Hematopoietic multipotent progenitor cell treated with erythropoietin and hydrocortisone succinate and interleukin-3 and kit ligand, for 17 days (in vitro differentiated cells): ENCODE data around the gene DGCR8.

ENCODE experiments used
- DNase-seq: peaks from one replicate; pipeline ENCODE4 v3.0.0-alpha.2; 2015; ENCODE audit warnings: low spot score

Gene DGCR8

DNA sequence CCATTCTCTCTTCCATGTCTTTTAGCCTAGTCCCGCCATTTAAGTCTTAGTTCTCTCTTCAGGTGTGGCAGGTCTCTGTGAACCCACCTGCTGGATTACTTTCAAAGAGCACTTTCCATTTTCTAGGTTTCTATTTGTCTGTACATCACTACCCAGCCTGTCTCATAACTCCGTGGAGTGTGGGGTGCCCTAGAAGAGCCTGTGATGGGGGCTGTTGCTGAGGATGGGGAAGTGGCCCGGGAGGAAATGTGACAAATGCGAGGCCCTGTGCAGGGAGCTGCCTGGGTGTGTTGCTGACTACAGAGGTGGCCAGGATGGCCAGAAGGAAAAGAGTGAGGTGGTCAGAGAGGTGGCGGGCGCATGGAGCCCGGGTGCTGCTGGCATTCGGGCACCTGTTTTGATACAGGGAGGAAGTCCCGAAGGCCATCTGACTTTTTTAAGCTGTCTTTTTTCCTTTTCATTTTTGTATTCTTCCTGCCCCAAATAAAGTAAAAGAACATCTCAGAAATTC, 10.7 kb downstream of the DGCR8 start:
- DNase-seq, result no peak

DNA sequence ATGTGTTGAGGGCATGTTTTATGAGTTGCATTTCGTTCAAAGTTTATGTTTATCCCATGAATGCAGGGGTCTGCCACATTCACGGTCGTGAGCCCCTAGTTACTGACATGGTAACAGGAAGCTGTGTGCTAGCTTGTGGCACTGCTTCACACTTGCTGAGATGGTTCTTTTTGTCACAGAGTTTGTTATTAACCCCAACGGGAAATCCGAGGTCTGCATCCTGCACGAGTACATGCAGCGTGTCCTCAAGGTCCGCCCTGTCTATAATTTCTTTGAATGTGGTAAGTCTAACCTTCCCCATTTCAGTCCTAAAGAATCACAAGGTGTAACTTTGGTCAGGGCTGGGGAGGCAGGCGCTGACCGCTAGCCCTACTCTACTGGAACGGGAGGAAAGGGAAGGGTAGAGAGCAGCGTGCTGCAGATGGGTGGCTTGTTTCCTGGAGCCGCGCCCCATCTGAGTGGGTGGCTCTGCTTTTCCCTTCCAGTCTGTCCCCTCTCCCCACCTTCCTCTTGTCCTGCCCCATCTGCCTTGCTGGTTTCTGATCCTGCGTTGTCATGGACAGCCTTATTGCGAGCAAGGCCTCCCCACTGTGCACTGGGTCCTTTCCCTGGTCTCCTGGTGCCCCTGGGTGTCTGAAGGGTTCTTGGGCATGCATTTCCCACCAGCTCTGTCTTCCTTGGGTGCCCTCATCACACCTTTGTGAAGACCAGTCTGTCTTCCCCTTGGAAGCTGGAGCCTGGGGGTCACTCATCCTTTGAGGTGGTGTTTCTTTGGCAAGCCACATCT, 11.8 kb downstream of the DGCR8 start:
- DNase-seq, result no peak

DNA sequence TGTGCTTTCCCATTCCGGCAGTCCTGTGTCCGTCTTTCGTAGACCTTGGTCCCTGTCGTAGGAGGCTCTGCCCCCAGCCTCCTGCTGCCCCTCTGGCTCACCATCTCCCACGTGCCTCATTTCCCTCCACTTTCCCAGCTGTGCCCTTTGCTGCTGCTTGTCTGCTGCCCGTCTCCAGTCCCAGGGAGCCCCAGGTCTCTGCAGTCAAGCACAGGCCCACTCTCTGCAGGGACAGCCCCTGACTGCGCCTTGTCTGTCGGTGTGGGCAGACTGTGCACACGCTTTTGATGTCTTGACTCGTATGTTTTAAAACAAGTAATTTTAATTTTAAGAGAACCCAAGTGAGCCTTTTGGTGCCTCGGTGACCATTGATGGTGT, 12.4 kb downstream of the DGCR8 start:
- no peak for DNase-seq

DNA sequence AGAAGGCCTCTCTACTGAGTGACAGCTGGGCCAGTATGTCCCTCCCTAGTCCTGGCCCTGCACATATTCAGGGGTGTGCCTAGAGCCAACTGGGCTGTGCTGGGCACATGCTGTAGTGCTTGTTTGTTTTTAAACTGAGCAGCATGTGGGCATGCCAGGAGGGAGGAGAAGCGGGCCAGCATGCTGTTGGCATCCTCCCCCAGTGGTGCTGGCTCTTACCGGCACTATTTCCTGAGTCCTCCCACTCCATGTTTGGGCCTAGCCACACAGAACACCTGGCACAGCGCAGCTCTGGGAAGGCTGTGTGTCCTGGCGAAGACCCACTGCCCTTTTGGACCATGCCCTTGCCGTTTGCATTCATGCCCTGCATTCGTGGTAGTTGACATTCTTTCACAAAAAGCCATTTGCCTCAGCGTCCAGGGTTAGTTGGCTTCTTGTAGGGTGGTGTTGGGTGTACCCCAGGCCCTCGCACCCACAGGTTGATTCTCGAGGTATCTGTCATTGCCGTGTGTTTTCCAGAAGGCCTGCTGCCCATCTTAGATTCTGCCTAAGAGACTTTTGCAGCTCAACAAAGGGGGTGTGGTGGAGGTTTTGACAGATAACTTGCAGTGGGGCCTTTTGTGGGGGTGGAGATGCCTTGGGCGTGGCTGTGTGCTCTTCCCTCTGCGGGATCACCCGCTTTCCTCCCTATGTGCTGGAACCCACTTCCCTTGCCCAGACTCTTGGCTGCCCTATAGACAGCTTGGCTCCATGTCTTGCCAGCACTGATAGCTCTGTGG, 13.6 kb downstream of the DGCR8 start:
- no peak for DNase-seq

DNA sequence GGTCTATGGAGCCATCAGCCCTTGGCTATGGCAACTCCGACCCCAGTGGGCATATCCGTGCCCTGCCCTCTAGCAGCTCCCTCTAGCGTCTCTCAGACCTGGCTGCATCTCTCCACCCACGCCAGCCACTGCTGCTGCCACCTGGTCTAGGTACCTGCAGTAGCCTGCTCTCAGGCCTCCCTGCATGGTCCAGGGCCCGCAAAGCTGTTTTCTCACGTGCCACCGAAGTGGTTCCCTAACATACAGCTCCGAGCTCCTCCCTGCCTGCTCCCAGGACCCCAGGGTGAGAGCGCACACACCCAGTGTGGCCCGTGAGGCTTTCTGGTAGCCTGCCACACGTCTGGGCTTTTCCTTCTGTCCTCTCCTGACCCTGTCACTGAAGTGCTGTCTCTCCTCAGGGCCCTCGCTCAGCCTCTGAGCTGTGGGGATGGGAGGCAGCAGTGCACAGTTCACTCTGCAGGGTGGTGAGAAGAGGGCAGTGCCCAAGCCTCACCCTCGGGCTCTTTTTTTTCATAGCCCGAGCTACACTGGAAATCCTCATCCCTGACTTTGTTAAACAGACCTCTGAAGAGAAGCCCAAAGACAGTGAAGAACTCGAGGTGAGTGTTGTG, 14.3 kb downstream of the DGCR8 start:
- no peak for DNase-seq

DNA sequence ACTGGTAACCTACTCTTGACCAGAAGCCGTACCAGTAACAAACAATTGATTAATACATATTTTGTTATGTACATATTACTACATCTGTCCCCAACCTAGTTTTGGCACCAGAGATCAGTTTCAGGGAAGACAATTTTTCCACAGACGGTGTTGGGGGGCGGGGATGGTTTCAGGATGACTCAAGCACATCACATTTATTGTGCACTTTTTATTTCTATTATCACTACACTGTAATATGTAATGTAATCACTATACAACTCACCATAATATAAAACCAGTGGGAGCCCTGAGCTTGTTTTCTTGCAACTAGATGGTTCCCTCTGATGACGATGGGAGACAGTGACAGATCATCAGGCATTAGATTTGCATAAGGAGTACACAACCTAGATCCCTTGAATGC, 15.5 kb downstream of the DGCR8 start:
- no peak for DNase-seq

DNA sequence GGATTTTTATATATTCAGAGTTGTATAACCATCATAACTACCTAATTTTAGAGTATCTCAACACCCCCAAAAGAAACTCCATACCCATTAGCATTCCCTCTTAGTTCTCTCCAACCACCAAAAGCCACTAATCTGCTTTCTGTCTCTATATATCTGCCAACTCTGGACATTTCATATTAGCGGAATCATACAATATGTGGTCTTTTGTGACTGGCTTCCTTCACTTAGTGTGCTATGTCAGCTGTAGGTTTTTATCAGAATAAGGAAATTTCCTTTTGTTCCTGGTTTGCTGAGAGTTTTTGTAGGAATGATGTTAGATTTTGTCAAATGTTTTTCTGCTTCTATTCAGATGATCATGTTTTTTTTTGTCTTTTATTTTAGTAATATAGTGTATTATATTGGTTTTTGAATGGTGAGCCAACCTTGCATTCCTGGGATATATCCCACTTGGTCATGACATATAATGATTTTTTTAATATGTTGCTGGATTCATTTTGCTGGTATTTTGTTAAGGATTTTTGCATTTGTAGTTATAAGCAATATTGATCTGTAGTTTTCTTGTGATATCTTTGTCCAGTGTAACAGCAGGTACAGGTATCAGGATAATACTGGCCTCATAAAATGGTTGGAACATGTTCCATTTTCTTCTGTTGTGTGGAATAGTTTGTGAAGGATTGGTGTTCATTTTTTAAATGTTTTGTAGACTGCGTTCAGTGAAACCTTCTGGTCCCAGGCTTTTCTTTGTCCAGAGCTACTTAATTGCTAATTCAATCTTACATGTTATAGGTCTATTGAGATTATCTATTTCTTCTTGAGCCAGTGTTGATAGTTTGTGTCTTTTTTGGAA, 16.8 kb downstream of the DGCR8 start:
- DNase-seq, result no peak

DNA sequence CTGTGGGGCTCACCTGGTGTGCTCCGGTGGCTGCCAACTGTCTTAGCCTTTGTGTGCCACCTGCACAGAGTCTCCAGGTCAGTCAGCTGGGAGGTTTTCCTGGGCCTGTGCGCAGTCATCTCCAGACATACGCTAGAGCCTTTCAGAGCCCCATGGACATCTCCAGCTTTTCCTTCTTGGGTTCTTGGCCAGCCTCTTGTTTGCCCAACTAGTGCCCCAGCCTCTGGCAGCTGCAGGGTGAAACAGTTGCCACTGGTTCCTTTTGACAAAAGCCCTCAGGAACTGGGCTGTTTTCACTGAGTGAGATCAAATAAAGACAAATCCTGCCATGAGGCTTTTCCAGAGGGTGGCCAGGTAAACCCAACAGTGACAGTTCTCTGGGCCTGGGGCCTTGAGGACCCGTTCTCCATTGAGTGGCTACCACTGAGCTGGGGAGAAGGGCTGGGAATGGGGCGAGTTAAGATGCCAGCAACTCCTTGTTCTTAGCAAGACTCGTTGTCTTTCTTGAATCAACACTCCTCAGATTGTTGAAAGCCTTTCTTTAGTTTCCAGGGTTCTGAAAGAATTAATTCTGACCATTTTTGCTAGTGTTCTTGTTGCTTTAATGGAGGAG, 19.2 kb downstream of the DGCR8 start:
- no peak for DNase-seq

DNA sequence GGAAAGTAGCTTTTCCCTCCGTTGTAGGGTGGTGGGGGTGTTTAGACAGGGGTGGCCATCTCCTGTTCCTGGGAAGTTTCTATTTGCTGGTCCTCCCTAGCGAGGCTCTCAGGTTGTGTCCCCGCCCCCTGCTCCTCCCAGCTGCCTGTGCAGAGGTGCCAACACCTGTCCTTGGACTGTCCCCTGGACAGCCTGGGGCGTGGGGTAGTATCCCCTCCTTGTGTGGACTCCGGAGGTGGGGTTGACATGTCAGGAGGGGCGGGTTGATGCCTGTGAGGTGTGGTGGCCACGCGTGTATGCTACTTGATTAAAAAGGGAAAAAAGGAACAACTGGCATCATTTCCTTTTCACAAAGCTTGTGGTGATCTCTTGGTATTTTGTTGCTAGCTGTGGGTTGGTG, 21.6 kb downstream of the DGCR8 start:
- DNase-seq, result no peak

DNA sequence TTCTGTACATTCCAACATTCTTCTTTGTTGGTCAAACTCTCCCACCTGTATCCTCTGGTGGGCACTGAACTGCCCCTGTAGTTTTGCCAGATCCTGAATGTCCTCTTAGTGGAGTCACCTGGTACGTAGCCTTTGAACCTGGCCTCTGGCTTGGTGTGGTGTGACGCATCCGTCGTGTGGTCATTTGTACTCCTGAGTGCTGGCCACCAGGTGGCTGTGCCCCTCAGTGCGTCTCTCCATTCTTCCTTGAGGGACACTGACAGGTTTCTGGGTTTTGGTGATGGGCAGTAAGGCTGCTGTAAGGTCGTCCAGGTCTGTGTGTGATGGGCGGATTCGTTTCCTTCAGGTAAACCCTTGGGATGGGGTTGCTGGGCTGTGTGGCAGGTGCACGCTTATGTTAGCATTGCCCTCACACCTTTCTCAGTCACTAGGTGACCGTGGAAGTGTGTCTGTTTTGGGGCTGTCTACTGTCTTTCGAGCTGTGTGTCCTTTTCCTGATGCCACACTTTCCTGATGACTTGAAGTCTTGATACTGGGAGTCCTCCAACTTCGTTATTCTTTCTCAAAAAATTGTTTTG, 22.3 kb downstream of the DGCR8 start:
- DNase-seq, result no peak

DNA sequence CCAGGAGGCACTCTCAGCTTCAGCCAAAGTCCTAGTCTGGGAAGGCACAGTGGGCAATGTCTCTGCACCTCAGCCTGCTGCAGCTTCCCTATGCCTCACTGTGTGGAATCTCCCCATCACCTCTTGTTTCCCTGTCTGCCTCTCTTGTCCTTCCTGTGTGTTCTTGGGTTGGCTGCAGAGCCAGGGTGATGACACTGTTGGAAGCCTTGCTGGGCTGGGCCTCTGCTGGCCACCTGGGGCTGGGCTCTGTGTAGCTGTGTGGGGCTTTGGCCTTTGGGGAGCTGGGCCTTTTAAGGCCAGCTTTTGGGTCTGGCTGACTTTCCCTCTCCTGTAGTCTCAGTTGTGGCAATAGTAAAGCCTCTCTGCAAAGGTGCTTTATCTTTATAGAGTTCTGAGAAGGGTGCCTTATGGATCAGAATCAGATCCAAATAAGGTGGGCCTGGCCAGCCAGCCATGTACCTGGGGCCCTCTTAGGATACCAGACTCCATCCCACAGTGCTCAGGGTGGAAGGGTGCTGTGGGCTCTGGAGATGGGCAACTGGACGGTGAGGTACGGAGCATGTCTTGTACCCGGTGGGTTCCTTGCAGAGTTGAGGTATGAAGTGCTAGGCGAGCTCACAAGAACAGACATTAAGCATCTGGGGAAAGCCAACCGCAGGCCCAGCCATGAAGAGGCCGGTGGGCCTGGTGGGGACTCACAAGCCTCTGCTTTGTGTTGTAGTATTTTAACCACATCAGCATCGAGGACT, 25.6 kb downstream of the DGCR8 start:
- DNase-seq, result no peak

DNA sequence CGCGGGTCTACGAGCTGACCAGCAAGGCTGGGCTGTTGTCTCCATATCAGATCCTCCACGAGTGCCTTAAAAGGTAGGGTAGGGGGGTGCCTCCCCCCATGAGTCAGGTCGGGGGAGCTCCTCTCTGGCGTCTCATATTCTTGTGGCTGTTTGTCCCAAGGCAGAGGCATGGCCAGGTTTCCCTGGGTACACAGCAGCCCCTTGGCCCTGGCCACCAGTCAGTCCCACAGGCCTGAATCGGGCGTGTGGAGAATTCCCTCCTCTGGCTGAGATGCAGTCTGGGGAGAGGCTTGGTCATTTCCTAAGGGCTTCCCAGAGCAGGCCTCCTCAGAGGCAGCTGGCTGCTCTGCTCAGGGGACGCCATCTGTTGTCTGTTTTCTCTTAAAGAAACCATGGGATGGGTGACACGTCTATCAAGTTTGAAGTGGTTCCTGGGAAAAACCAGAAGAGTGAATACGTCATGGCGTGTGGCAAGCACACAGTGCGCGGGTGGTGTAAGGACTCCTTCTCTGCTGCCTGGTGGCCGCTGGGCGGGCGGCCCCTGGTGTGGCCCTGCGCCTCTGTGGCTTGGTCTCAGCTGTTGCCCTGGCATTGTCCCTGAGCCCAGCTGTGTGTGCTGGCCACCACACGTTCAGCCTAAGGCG, 26.3 kb downstream of the DGCR8 start:
- no peak for DNase-seq

DNA sequence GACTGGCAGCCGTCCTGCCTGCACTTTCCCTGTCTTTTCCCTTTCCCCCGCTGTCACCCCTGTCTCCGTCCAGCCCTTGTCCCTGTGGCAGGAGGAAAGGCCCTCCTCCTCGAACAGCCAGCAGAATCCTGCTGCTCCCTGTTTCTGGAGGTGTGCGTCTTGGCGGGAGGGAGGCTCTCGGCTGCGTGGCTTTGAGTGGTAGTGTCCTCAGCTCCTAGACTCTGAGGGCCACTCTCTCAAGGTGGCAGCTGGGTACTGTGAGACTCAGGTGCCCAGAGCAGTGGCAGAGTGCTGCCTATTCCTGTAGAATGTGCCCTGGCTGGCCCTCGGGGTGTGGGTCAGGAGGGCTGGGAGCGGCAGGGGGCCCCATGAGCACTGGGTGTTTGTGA, 26.8 kb downstream of the DGCR8 start:
- DNase-seq, result no peak

DNA sequence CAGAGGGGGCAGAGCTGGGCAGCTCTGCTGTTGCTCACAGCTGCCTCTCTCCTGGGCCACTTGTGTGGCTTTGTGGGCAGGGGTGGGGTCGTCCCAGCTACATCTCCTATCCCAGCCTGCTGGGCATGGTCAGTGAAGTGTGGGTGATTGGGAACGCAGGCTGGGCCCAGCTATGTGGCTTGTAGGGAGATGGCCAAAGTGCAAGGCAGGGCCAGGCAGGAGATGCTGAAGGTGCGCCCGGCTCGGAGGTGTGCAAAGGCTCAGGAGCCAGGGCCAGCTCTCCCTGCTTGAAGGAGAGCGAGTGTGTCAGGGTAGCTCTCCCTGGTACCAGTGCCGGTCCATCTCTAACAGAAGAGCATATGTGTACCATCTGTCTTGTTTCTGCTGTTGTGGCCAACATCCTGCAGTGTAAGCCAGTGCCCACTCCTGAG, 27.4 kb downstream of the DGCR8 start:
- no peak for DNase-seq

DNA sequence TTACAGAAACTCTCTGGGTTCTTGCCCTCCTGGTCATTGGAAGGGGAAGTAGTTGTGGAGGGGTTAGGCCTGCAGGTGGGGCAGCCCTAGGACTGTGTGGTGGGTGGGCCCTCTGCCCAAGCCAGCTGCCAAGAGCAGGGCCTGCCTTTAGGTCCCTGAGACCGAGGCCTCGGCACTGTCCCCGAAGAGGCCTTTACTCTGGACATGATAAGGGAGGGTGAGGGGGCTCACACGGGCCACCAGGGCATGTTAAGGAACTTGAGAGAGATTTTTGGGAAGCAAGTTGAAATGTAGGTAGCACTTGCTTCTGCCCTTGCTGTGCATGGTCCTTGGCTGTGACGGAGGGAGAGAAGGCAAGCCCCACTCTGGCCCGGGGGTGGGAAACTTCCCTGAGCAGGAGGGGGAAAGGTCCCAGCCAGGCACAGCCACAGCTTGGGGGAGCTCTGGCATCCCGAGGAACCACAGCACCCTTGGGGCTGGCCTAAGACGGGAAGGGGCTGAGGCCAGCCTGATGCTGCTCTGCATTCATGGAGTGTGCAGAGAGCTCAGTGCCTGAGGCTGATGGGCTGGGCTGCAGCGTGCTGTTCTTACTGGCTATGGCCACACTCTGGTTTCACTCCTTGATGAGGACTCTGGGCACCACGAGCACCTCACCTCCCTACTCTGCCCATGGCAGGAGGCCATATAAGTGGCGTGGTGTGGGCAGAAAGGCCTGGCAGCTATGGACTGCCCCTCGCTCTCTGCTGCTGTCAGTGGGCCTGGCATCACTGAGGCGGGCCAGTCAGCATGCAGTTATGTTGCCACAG, 28.1 kb downstream of the DGCR8 start:
- no peak for DNase-seq

DNA sequence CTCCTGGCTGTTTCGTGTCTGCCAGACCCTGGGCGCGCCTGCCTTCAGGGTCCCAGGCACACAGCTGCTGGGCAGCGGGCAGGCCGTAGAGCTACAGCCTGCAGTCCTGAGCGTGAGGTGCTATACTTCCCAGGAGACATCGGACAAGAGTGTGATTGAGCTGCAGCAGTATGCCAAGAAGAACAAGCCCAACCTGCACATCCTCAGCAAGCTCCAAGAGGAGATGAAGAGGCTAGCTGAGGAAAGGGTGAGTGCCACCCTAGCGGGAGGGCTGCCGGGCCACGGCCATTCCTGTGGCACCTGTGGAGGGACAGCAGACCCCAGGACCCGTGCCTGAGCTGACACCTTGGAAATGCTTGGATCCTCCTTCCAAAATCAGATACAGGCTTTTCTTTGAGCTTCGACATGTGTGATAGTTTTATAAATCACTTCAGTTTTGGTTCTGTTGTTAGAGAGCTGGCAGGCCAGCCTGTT, 28.8 kb downstream of the DGCR8 start:
- no peak for DNase-seq

DNA sequence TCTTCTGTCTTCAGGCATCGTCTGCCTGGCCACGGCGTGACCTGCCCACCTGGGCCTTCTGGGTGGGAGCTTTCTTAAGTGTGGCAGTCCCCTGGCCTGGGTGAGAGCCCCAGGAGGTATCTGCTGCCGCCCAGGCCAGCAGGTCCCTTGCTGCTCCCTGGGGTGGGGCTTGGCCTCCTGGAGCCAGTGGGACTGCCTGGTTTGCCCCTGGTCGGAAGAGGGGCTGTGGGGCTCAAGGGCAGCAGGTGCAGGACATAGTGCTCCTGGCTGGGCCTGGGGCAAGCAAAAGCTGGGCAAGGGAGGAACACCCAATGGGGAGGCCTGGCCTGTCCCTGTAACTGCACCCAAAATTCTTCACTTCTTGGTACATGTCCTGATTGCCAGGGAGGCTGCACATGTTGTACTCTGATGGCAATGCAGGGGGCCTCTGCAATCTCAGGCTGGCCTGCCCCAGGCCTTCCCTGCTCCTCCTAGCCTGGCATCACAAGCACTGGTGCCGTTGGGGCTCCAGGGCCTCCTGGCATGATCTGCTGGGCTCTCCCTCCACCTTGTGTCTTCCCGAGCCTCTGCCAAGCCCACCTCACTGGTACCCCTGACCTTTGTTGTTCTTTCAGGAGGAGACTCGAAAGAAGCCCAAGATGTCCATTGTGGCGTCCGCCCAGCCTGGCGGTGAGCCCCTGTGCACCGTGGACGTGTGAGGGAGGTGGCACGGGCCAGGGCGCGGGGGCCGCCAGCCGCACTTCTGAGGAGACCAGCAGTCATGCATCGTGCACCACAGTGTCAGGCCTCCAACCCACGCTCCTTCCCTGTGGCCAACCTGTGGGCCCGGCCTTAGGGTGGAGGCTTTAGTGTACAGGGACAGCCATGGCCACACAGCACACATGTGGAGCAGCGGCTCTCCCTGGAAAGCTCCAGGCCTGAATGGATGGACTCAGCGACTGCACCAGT, 29.6 kb downstream of the DGCR8 start:
- no peak for DNase-seq
